ENCODE results near the gene MRPS22.

The MRPS22 gene

GRCh38 chr3:139307072-139307491 is 36.7 kb upstream of the MRPS22 start:
- Mint-ChIP-seq H3K9me3 (no peaks in the 10 kb centered on the region), H3K27me3 (peaks cover 6% of the 10 kb centered on the region), H3K4me3 (no peak overlapping the region), H3K4me1 (peaks cover 7% of the 10 kb centered on the region), H3K27ac (no peak overlapping the region), H3K36me3 (no peaks in the 10 kb centered on the region)
- no peak for DNase-seq
- CTCF ChIA-PET: interaction anchor here (1.3 kb wide), 1 partner anchor 22 kb away, joined by 3 read pairs; no protein-coding TSS in a partner anchor

- peaks cover 11% of the 10 kb centered on the region for H3K27me3 Mint-ChIP-seq
- CTCF ChIA-PET: no interaction called here
- H3K27ac Mint-ChIP-seq: no peak overlapping the region
- H3K4me1 Mint-ChIP-seq: no peaks in the 10 kb centered on the region
- no peak overlapping the region for H3K4me3 Mint-ChIP-seq
- no peaks in the 10 kb centered on the region for H3K36me3 Mint-ChIP-seq
- H3K9me3 Mint-ChIP-seq: no peaks in the 10 kb centered on the region
- DNase-seq: no peak
Measured at GRCh38 chr3:139307601-139308555, 35.9 kb upstream of the MRPS22 start.

GRCh38 chr3:139308560-139308959 is 35.3 kb upstream of the MRPS22 start:
- DNase-seq: no peak
- Mint-ChIP-seq H3K9me3 (no peaks in the 10 kb centered on the region), H3K4me1 (no peaks in the 10 kb centered on the region), H3K4me3 (no peak overlapping the region), H3K36me3 (no peaks in the 10 kb centered on the region), H3K27me3 (peaks cover 14% of the 10 kb centered on the region), H3K27ac (no peak overlapping the region)
- CTCF ChIA-PET: no interaction called here

GRCh38 chr3:139309061-139309591 is 34.7 kb upstream of the MRPS22 start:
- no peaks in the 10 kb centered on the region for H3K4me1 Mint-ChIP-seq
- CTCF ChIA-PET: no interaction called here
- H3K4me3 Mint-ChIP-seq: no peak overlapping the region
- DNase-seq: no peak
- no peaks in the 10 kb centered on the region for H3K36me3 Mint-ChIP-seq
- no peaks in the 10 kb centered on the region for H3K9me3 Mint-ChIP-seq
- H3K27ac Mint-ChIP-seq: no peak overlapping the region
- peaks cover 17% of the 10 kb centered on the region for H3K27me3 Mint-ChIP-seq

GRCh38 chr3:139309880-139310279 is 33.9 kb upstream of the MRPS22 start:
- H3K4me3 Mint-ChIP-seq: no peak overlapping the region
- H3K36me3 Mint-ChIP-seq: no peaks in the 10 kb centered on the region
- no peak overlapping the region for H3K27ac Mint-ChIP-seq
- peaks cover 25% of the 10 kb centered on the region for H3K27me3 Mint-ChIP-seq
- CTCF ChIA-PET: no interaction called here
- DNase-seq: no peak
- H3K4me1 Mint-ChIP-seq: no peaks in the 10 kb centered on the region
- no peaks in the 10 kb centered on the region for H3K9me3 Mint-ChIP-seq

GRCh38 chr3:139310474-139310933 is 33.3 kb upstream of the MRPS22 start:
- DNase-seq: no peak
- Mint-ChIP-seq H3K36me3 (no peaks in the 10 kb centered on the region), H3K4me3 (no peak overlapping the region), H3K9me3 (no peaks in the 10 kb centered on the region), H3K27me3 (peaks cover 26% of the 10 kb centered on the region), H3K4me1 (no peaks in the 10 kb centered on the region), H3K27ac (no peak overlapping the region)
- CTCF ChIA-PET: no interaction called here

- DNase-seq: no peak
- H3K4me1 Mint-ChIP-seq: no peaks in the 10 kb centered on the region
- no peak overlapping the region for H3K27ac Mint-ChIP-seq
- H3K36me3 Mint-ChIP-seq: no peaks in the 10 kb centered on the region
- H3K27me3 Mint-ChIP-seq: peaks cover 29% of the 10 kb centered on the region
- H3K9me3 Mint-ChIP-seq: no peaks in the 10 kb centered on the region
- no peak overlapping the region for H3K4me3 Mint-ChIP-seq
- CTCF ChIA-PET: no interaction called here
Measured at GRCh38 chr3:139311557-139311956, 32.3 kb upstream of the MRPS22 start.

- DNase-seq: no peak
- no peak overlapping the region for H3K27ac Mint-ChIP-seq
- H3K4me1 Mint-ChIP-seq: no peaks in the 10 kb centered on the region
- no peaks in the 10 kb centered on the region for H3K9me3 Mint-ChIP-seq
- H3K4me3 Mint-ChIP-seq: no peak overlapping the region
- CTCF ChIA-PET: no interaction called here
- H3K27me3 Mint-ChIP-seq: peaks cover 34% of the 10 kb centered on the region
- H3K36me3 Mint-ChIP-seq: no peaks in the 10 kb centered on the region
Measured at GRCh38 chr3:139312416-139312815, 31.4 kb upstream of the MRPS22 start.

GRCh38 chr3:139312959-139313358 is 30.9 kb upstream of the MRPS22 start:
- Mint-ChIP-seq H3K9me3 (no peaks in the 10 kb centered on the region), H3K27me3 (peaks cover 38% of the 10 kb centered on the region), H3K4me1 (no peaks in the 10 kb centered on the region), H3K4me3 (no peak overlapping the region), H3K27ac (no peak overlapping the region), H3K36me3 (no peaks in the 10 kb centered on the region)
- CTCF ChIA-PET: no interaction called here
- no peak for DNase-seq

GRCh38 chr3:139313921-139314320 is 29.9 kb upstream of the MRPS22 start:
- CTCF ChIA-PET: no interaction called here
- no peak overlapping the region for H3K27ac Mint-ChIP-seq
- DNase-seq: no peak
- H3K9me3 Mint-ChIP-seq: no peaks in the 10 kb centered on the region
- H3K27me3 Mint-ChIP-seq: peaks cover 42% of the 10 kb centered on the region
- no peak overlapping the region for H3K4me3 Mint-ChIP-seq
- H3K36me3 Mint-ChIP-seq: no peaks in the 10 kb centered on the region
- H3K4me1 Mint-ChIP-seq: no peaks in the 10 kb centered on the region

- H3K36me3 Mint-ChIP-seq: no peaks in the 10 kb centered on the region
- no peak for DNase-seq
- H3K9me3 Mint-ChIP-seq: no peaks in the 10 kb centered on the region
- H3K4me3 Mint-ChIP-seq: no peak overlapping the region
- CTCF ChIA-PET: interaction anchor here (1.2 kb wide), 1 partner anchor 12 kb away, joined by 7 read pairs; no protein-coding TSS in a partner anchor
- H3K27me3 Mint-ChIP-seq: peaks cover 53% of the 10 kb centered on the region
- H3K4me1 Mint-ChIP-seq: no peaks in the 10 kb centered on the region
- no peak overlapping the region for H3K27ac Mint-ChIP-seq
Measured at GRCh38 chr3:139317215-139317614, 26.6 kb upstream of the MRPS22 start.

GRCh38 chr3:139317660-139318430 is 26.0 kb upstream of the MRPS22 start:
- Mint-ChIP-seq H3K27ac (no peak overlapping the region), H3K4me1 (no peaks in the 10 kb centered on the region), H3K9me3 (no peaks in the 10 kb centered on the region), H3K27me3 (peaks cover 48% of the 10 kb centered on the region), H3K4me3 (no peak overlapping the region), H3K36me3 (no peaks in the 10 kb centered on the region)
- CTCF ChIA-PET: interaction anchor here (1.2 kb wide), 1 partner anchor 11 kb away, joined by 7 read pairs; no protein-coding TSS in a partner anchor
- no peak for DNase-seq

GRCh38 chr3:139318431-139318816 is 25.4 kb upstream of the MRPS22 start:
- no peak overlapping the region for H3K27ac Mint-ChIP-seq
- no peak for DNase-seq
- H3K36me3 Mint-ChIP-seq: no peaks in the 10 kb centered on the region
- no peak overlapping the region for H3K4me3 Mint-ChIP-seq
- peaks cover 42% of the 10 kb centered on the region for H3K27me3 Mint-ChIP-seq
- no peaks in the 10 kb centered on the region for H3K4me1 Mint-ChIP-seq
- H3K9me3 Mint-ChIP-seq: no peaks in the 10 kb centered on the region
- CTCF ChIA-PET: interaction anchor here (1.1 to 1.4 kb wide), 3 partner anchors 12 to 382 kb away, joined by 3 to 7 read pairs (median 3); no protein-coding TSS in a partner anchor

GRCh38 chr3:139318826-139319225 is 25.0 kb upstream of the MRPS22 start:
- no peaks in the 10 kb centered on the region for H3K9me3 Mint-ChIP-seq
- no peak overlapping the region for H3K27ac Mint-ChIP-seq

More at GRCh38 chr3:139318826-139319225, 25.0 kb upstream of the MRPS22 start:
- no peak for DNase-seq
- CTCF ChIA-PET: interaction anchor here (1.1 to 1.4 kb wide), 4 partner anchors 11 to 383 kb away, joined by 3 to 7 read pairs (median 3); no protein-coding TSS in a partner anchor
- no peaks in the 10 kb centered on the region for H3K4me1 Mint-ChIP-seq
- no peaks in the 10 kb centered on the region for H3K36me3 Mint-ChIP-seq
- no peak overlapping the region for H3K4me3 Mint-ChIP-seq
- peaks cover 38% of the 10 kb centered on the region for H3K27me3 Mint-ChIP-seq

Data from activated naive CD4-positive, alpha-beta T cell treated with anti-CD3 and anti-CD28 coated beads, Interleukin-2, amount 10 ng/mL, durations not matched to agents 7 days and 5 days (primary cell).